ENCODE results near the gene PCDHGA8.
"Not testable (repeated sequence)": the region's sequence is repeated elsewhere in the genome, so short reads cannot be mapped to it uniquely, and the experiment has no call there.

Gene PCDHGA8

GRCh38 chr5:141392429-141393198, at the start of gene PCDHGA8:
PCDHGA8 (plus strand) TSS chr5:141392633; CDS start chr5:141392814, 181 bp downstream.
- no peak for DNase-seq (ENCODE audit: low read depth)

GRCh38 chr5:141342773-141343172, 49.7 kb upstream of the PCDHGA8 start:
- DNase-seq (ENCODE audit: low read depth): no peak

GRCh38 chr5:141343242-141343952, 49.0 kb upstream of the PCDHGA8 start, which contains the start of gene PCDHGA3:
PCDHGA3 (plus strand) TSS chr5:141343829; CDS start chr5:141344034, 205 bp downstream.
- no peak for DNase-seq (ENCODE audit: low read depth)

GRCh38 chr5:141343953-141344463, 48.4 kb upstream of the PCDHGA8 start:
- no peak for DNase-seq (ENCODE audit: low read depth)

GRCh38 chr5:141345327-141345726, 47.1 kb upstream of the PCDHGA8 start:
- DNase-seq (ENCODE audit: low read depth): no peak

- DNase-seq (ENCODE audit: low read depth): not testable (repeated sequence)
These were observed 46.4 kb upstream of the PCDHGA8 start for GRCh38 chr5:141346017-141346416.

- DNase-seq (ENCODE audit: low read depth): no peak
These were observed 42.4 kb upstream of the PCDHGA8 start, which contains the start of gene PCDHGB1 for GRCh38 chr5:141349917-141350619. PCDHGB1 (plus strand) TSS chr5:141350099; CDS start chr5:141350261, 162 bp downstream.

- no peak for DNase-seq (ENCODE audit: low read depth)
These were observed 40.8 kb upstream of the PCDHGA8 start for GRCh38 chr5:141351591-141351990.

- DNase-seq (ENCODE audit: low read depth): no peak
These were observed 37.4 kb upstream of the PCDHGA8 start, which contains the start of gene PCDHGA4 for GRCh38 chr5:141354900-141355469. PCDHGA4 (plus strand) TSS chr5:141355021; CDS start chr5:141355108, 87 bp downstream.

- DNase-seq (ENCODE audit: low read depth): no peak
These were observed 36.8 kb upstream of the PCDHGA8 start for GRCh38 chr5:141355641-141356040.

- no peak for DNase-seq (ENCODE audit: low read depth)
These were observed 36.3 kb upstream of the PCDHGA8 start for GRCh38 chr5:141356133-141356532.

GRCh38 chr5:141356950-141357349, 35.5 kb upstream of the PCDHGA8 start:
- no peak for DNase-seq (ENCODE audit: low read depth)

- DNase-seq (ENCODE audit: low read depth): no peak
These were observed 32.5 kb upstream of the PCDHGA8 start, which contains the start of gene PCDHGB2 for GRCh38 chr5:141359790-141360426. PCDHGB2 (plus strand) TSS chr5:141359994; CDS start chr5:141360136, 142 bp downstream.

GRCh38 chr5:141360685-141361084, 31.7 kb upstream of the PCDHGA8 start:
- no peak for DNase-seq (ENCODE audit: low read depth)

GRCh38 chr5:141362719-141363118, 29.7 kb upstream of the PCDHGA8 start:
- no peak for DNase-seq (ENCODE audit: low read depth)

GRCh38 chr5:141363952-141364660, 28.3 kb upstream of the PCDHGA8 start, which contains the start of gene PCDHGA5:
PCDHGA5 (plus strand) TSS chr5:141364162; CDS start chr5:141364331, 169 bp downstream.
- no peak for DNase-seq (ENCODE audit: low read depth)

- DNase-seq (ENCODE audit: low read depth): no peak
These were observed 26.2 kb upstream of the PCDHGA8 start for GRCh38 chr5:141366016-141366896.

- peak; percentile 11 for DNase-seq (ENCODE audit: low read depth)
These were observed 22.2 kb upstream of the PCDHGA8 start, which contains the start of gene PCDHGB3 for GRCh38 chr5:141369994-141370848. PCDHGB3 (plus strand) TSS chr5:141370242; CDS start chr5:141370395, 153 bp downstream.

Data from stimulated activated CD8-positive, alpha-beta memory T cell treated with anti-CD3 and anti-CD28 coated beads, Interleukin-15, amount 100 ng/mL, for 1 hour (primary cell).